NB4 (cell line): ENCODE results near the gene DNMT3A.

Experiments used
- CTCF ChIP-seq: IDR thresholded peaks from one replicate; pipeline ENCODE4 v1.5.1; 2012; ENCODE audit warnings: low read depth, low read length
- MAX ChIP-seq: IDR thresholded peaks from 2 replicates; pipeline ENCODE4 v1.6.1; 2011; ENCODE audit warnings: low read depth, low read length
- MYC ChIP-seq: IDR thresholded peaks from 2 replicates; pipeline ENCODE4 v1.6.1; 2011; ENCODE audit warnings: low read depth, low read length

- no peak for TF ChIP-seq MYC
- no peak for TF ChIP-seq CTCF
- no peak for TF ChIP-seq MAX
Observed at GRCh38 chr2:25230948-25231311, 110.8 kb downstream of the DNMT3A start.
